OCI-LY7 (cell line): ENCODE data around the gene ANP32A.

ENCODE experiments used
- CTCF ChIP-seq: fragments of 200-600 bp; sonication (generic); conservative IDR thresholded peaks from 2 replicates; pipeline ENCODE4 v1.5.1; 2014; ENCODE audit warnings: mild to moderate bottlenecking, antibody characterized with exemption, low read length, moderate library complexity, mixed read lengths
- EZH2phosphoT487 ChIP-seq: fragments of 200-600 bp; sonication (generic); IDR thresholded peaks from 2 replicates; pipeline ENCODE4 v1.6.1; 2018; ENCODE audit warnings: low read depth, borderline replicate concordance, mild to moderate bottlenecking, mixed run types, antibody characterized with exemption, low read length, moderate library complexity, mixed read lengths

DNA sequence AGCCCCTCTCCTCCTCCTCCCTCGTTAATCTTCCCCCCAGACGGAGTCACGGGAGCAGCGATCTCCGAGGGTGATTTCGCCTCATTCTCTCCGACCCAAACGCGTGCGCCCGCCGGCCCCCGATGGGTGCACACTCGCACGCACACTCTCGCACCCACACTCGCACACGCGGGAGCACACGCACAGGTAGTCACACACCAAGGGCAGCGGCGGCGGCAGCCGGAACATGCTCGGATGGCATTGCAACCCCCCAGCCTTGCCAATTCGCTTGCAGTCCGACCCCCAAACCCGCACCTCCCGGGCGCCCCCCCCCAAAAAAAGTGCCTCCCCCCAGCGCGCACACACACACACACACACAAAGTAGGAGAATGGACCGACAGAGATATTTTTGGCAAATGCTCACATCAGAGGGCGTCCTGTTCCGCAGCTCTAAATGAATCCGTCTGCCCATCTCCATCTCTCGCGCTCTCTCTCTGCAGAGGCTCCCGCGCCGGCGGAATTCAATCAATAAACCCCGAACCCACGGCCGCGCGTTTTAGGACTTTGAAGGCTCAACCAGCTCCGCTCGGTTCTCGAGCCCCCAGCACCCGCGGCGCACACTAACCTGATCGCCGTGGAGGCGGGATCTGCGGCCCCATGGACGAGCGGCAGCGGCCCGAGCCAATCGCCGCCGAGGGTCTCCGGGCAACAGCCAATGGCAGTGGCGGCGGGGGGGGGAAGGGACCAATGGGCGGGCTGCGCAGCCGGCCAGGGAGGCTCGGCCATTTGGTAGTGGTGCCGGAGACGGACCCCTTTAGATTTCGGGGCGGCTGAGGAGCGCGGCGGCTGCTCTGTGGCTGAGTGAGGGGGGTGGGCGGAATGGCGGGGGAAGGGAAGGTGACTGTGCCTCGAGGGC is at the start of gene ANP32A:
- TF ChIP-seq CTCF: no peak
- no peak for TF ChIP-seq EZH2phosphoT487
